RPMI7951 (cell line): ENCODE results near the gene PRSS57. TPM values are rescaled to one million over a fixed set of nuclear protein-coding genes. Genes with fewer than 3 reads are reported as not detected.

ENCODE experiments used
- DNase-seq: peaks from one replicate; pipeline ENCODE4 v3.0.0-alpha.2; 2012; ENCODE audit warnings: low read depth
- total RNA-seq: library from RNA; depleted of rRNA; stranded (reverse); fragments of >200 nt; shearing (Covaris generic); gene quantifications from 2 replicates; pipeline ENCODE4 v1.2.3, GENCODE V29; 2014

The PRSS57 gene
- total RNA-seq, 1 experiment from 2014 or later, result not detected

- DNase-seq, result no peak
Observed at GRCh38 chr19:694481-695351, 536 bp downstream of the PRSS57 start.

GRCh38 chr19:690203-690602 lies 5.0 kb downstream of the PRSS57 start:
- no peak for DNase-seq

GRCh38 chr19:688992-689391 lies 6.3 kb downstream of the PRSS57 start:
- no peak for DNase-seq

- no peak for DNase-seq
Observed at GRCh38 chr19:688214-688613, 7.0 kb downstream of the PRSS57 start.

- DNase-seq, result no peak
Observed at GRCh38 chr19:687569-688166, 7.6 kb downstream of the PRSS57 start.

- DNase-seq, result no peak
Observed at GRCh38 chr19:686589-687297, 8.5 kb downstream of the PRSS57 start.

GRCh38 chr19:685454-685931 lies 9.8 kb downstream of the PRSS57 start:
- no peak for DNase-seq

- no peak for DNase-seq
Observed at GRCh38 chr19:682678-683320, 12.5 kb downstream of the PRSS57 start.

GRCh38 chr19:681029-682019 lies 13.9 kb downstream of the PRSS57 start:
- no peak for DNase-seq

- peak; percentile 95 for DNase-seq
Observed at GRCh38 chr19:680287-681028, 14.8 kb downstream of the PRSS57 start.

GRCh38 chr19:679418-680286 lies 15.6 kb downstream of the PRSS57 start:
- DNase-seq, result peak; percentile 63

- no peak for DNase-seq
Observed at GRCh38 chr19:678791-679388, 16.4 kb downstream of the PRSS57 start.

GRCh38 chr19:677601-678436 lies 17.4 kb downstream of the PRSS57 start:
- DNase-seq, result no peak

GRCh38 chr19:677201-677600 lies 18.1 kb downstream of the PRSS57 start:
- peak; percentile 78 for DNase-seq

GRCh38 chr19:676339-677105 lies 18.7 kb downstream of the PRSS57 start, which contains the start of gene FSTL3:
TSS of gene FSTL3 (plus strand) at chr19:676392. CDS start at chr19:676424, 32 bp downstream.
- no peak for DNase-seq

- DNase-seq, result no peak
Observed at GRCh38 chr19:676007-676338, 19.3 kb downstream of the PRSS57 start.
